Suprapubic skin (tissue), 4 donors: Measurements from ENCODE around the gene MYH6. TPM values are rescaled to one million over a fixed set of nuclear protein-coding genes. Genes with fewer than 3 reads are reported as not detected.

Source experiments
- DNase-seq, 2 donors: peaks; one replicate each; pipeline ENCODE4 v3.0.0-alpha.2; 2019; ENCODE audit warnings: low spot score in 2 of 2
- H3K27ac ChIP-seq: fragments of 200-600 bp; sonication (generic); one replicate; pipeline ENCODE4 v1.5.1; 2019
- H3K27me3 ChIP-seq: fragments of 200-600 bp; sonication (generic); one replicate; pipeline ENCODE4 v1.5.1; 2019
- H3K36me3 ChIP-seq: fragments of 200-600 bp; sonication (generic); one replicate; pipeline ENCODE4 v1.5.1; 2019
- H3K4me1 ChIP-seq: fragments of 200-600 bp; sonication (generic); one replicate; pipeline ENCODE4 v1.5.1; 2019
- H3K4me3 ChIP-seq: fragments of 200-600 bp; sonication (generic); one replicate; pipeline ENCODE4 v1.5.1; 2019; ENCODE audit warnings: mild to moderate bottlenecking
- H3K9me3 ChIP-seq: fragments of 200-600 bp; sonication (generic); one replicate; pipeline ENCODE4 v1.5.1; 2019
- EP300 ChIP-seq: sonication (generic); formaldehyde crosslinking; IDR thresholded peaks from one replicate; pipeline ENCODE4 v1.6.1; 2017; ENCODE audit warnings: antibody characterized with exemption
- POLR2A ChIP-seq, 2 donors: fragments of 450-650 bp; IDR thresholded peaks; one replicate each; pipeline ENCODE4 v1.6.1; 2017; ENCODE audit warnings: antibody characterized with exemption in 2 of 2, mild to moderate bottlenecking in 2 of 2, moderate library complexity in 2 of 2
- POLR2AphosphoS5 ChIP-seq, 3 donors: sonication (generic); formaldehyde crosslinking; IDR thresholded peaks; one replicate each; pipeline ENCODE4 v1.6.1; 2017; ENCODE audit warnings: antibody characterized with exemption in 3 of 3
- whole genome bisulfite sequencing: methylation state at CpG from one replicate; pipeline ENCODE4 v1.1.5; 2018; 5-methylcytosine and 5-hydroxymethylcytosine counted together
- total RNA-seq, 4 donors: library from RNA; depleted of rRNA; stranded (reverse); fragments of >200 nt; gene quantifications; one replicate each; pipeline ENCODE4 v1.1.0, GENCODE V29; 2016
- TF ChIP-seq, protein P1 (sequence below), 2 donors: fragments of 200-600 bp in 1 of 2; fragments of 450-650 bp in 1 of 2; sonication (generic) in 1 of 2; IDR thresholded peaks; one replicate each; pipeline ENCODE4 v1.5.1; 2016 to 2019; ENCODE audit warnings: antibody characterized with exemption in 2 of 2, mild to moderate bottlenecking in 1 of 2, moderate library complexity in 1 of 2

Gene MYH6
- total RNA-seq, 4 donors from 2014 or later: not detected

DNA sequence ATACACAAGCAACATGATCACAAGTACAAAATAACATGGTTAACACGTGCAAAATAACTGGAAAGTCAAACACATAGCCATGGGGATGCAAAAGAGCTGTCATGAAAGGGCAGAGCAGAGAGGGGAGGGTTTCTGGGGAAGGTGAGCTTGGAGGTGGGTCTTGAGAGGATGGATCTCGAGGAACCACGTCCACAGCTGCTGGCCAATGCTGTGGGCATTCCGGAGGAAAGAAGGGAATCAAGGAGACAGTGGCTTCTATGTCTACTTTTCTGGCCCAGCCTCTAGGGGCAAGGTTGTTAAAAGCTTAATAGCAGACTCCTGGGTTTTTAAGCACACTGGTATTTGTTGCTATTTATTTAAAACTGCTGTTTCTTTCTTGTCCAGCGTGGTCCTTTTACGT lies 35.8 kb upstream of the MYH6 start:
- Histone ChIP-seq H3K36me3 (no peaks in the 10 kb centered on the region), H3K27me3 (no peaks in the 10 kb centered on the region), H3K27ac (no peak overlapping the region), H3K4me1 (peaks cover 13% of the 10 kb centered on the region), H3K9me3 (no peaks in the 10 kb centered on the region), H3K4me3 (no peak overlapping the region)
- WGBS: 85% methylated on average over 6 of the region's 6 CpGs
- TF ChIP-seq POLR2AphosphoS5 (IDR thresholded peaks at IDR 0.05) (no peak), EP300 (no peak), POLR2A (IDR thresholded peaks at IDR 0.05) (no peak)
- TF ChIP-seq, protein P1, sequence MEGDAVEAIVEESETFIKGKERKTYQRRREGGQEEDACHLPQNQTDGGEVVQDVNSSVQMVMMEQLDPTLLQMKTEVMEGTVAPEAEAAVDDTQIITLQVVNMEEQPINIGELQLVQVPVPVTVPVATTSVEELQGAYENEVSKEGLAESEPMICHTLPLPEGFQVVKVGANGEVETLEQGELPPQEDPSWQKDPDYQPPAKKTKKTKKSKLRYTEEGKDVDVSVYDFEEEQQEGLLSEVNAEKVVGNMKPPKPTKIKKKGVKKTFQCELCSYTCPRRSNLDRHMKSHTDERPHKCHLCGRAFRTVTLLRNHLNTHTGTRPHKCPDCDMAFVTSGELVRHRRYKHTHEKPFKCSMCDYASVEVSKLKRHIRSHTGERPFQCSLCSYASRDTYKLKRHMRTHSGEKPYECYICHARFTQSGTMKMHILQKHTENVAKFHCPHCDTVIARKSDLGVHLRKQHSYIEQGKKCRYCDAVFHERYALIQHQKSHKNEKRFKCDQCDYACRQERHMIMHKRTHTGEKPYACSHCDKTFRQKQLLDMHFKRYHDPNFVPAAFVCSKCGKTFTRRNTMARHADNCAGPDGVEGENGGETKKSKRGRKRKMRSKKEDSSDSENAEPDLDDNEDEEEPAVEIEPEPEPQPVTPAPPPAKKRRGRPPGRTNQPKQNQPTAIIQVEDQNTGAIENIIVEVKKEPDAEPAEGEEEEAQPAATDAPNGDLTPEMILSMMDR (IDR thresholded peaks at IDR 0.05): no peak
- no peak for DNase-seq

DNA sequence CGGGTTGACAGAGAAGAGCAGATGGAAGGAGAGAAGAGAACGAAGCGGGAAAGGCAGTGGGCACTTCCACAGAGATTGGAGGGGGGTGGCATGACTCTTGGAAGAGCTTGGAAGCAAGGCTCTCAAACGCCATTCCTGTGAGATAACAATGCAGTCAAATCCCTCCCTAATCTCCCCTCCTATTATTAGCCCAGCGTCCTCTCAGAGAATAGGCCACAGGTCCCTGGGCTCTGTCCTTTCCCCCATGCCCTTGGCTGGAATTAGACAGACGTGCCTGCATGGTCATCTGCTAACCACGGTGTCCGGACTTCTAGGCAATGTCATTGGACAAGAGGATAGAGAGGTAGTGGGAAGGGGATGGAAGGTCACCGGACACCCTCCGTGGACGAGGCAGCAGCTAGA lies 35.3 kb upstream of the MYH6 start:
- 80% methylated on average over 11 of the region's 11 CpGs for WGBS
- no peak overlapping the region for H3K4me3 ChIP-seq
- no peak overlapping the region for H3K27ac ChIP-seq
- TF ChIP-seq EP300 (no peak), POLR2A (IDR thresholded peaks at IDR 0.05) (no peak)
- TF ChIP-seq, protein P1 (IDR thresholded peaks at IDR 0.05): no peak
- DNase-seq: no peak
- no peaks in the 10 kb centered on the region for H3K27me3 ChIP-seq
- no peaks in the 10 kb centered on the region for H3K9me3 ChIP-seq
- no peaks in the 10 kb centered on the region for H3K36me3 ChIP-seq
- peaks cover 13% of the 10 kb centered on the region for H3K4me1 ChIP-seq

DNA sequence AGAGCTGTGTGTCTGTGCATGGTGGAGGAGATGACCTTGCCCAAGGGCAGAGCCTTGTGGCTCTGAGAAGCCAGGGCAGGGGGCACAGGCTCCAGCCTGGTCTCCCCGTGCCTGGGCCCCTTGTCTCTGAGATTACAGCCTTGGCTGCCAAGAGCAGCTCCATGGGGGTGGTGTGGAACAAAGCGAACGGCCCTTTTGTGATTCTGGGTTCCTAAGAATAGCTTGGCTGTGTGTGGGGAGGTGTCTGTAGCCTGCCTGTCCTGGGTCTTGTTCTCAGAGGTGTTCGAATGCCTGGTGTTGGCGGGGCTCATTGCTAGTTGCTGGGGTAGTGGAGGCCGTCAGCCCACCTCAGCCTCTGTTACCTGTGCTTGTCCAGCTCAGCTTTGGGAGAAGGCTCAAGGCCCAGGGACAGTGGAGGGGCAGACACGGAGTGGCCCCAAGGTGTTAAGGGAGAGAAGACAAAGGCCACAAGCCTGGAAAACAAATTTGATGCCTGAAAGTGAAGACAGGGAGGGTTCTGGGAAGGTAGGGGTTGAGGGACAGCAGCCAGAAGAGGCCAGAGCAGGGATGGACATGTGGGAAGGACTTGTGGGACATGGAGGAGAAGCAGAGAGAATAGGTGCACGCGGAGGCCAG lies 34.8 kb upstream of the MYH6 start:
- no peaks in the 10 kb centered on the region for H3K9me3 ChIP-seq
- DNase-seq: no peak
- no peak overlapping the region for H3K27ac ChIP-seq
- H3K4me3 ChIP-seq: no peak overlapping the region
- 94% methylated on average over 6 of the region's 9 CpGs for WGBS
- TF ChIP-seq POLR2A (IDR thresholded peaks at IDR 0.05) (no peak), POLR2AphosphoS5 (IDR thresholded peaks at IDR 0.05) (no peak), EP300 (no peak)
- TF ChIP-seq, protein P1 (IDR thresholded peaks at IDR 0.05): no peak
- H3K36me3 ChIP-seq: no peaks in the 10 kb centered on the region
- H3K27me3 ChIP-seq: no peaks in the 10 kb centered on the region
- H3K4me1 ChIP-seq: peaks cover 13% of the 10 kb centered on the region

DNA sequence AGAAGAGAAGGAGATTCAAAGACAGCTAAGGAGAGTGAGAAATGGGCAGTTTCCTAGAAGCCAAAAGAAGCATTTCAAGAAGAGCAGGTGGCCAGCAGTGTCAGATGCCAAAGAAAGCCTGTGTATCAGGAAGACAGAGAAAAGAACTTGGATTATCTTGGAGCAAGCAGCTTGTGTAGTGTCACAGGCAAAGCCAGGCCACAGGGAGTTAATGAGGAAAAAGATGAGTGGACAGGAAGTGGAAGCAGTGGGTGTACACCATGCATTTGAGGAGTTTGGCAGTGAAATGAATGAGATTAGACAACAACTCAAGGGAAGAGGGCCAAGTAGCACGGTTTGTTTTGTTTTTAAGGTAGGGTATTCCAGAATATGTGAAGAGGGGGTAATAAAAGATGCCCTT lies 33.0 kb upstream of the MYH6 start:
- TF ChIP-seq POLR2A (IDR thresholded peaks at IDR 0.05) (no peak), POLR2AphosphoS5 (IDR thresholded peaks at IDR 0.05) (no peak)
- TF ChIP-seq, protein P1 (IDR thresholded peaks at IDR 0.05): no peak
- WGBS: 4% methylated on average over 1 of the region's 1 CpG
- Histone ChIP-seq H3K9me3 (no peaks in the 10 kb centered on the region), H3K4me3 (no peak overlapping the region), H3K36me3 (no peaks in the 10 kb centered on the region), H3K27me3 (no peaks in the 10 kb centered on the region), H3K4me1 (peaks cover 5% of the 10 kb centered on the region), H3K27ac (no peak overlapping the region)
- no peak for DNase-seq

DNA sequence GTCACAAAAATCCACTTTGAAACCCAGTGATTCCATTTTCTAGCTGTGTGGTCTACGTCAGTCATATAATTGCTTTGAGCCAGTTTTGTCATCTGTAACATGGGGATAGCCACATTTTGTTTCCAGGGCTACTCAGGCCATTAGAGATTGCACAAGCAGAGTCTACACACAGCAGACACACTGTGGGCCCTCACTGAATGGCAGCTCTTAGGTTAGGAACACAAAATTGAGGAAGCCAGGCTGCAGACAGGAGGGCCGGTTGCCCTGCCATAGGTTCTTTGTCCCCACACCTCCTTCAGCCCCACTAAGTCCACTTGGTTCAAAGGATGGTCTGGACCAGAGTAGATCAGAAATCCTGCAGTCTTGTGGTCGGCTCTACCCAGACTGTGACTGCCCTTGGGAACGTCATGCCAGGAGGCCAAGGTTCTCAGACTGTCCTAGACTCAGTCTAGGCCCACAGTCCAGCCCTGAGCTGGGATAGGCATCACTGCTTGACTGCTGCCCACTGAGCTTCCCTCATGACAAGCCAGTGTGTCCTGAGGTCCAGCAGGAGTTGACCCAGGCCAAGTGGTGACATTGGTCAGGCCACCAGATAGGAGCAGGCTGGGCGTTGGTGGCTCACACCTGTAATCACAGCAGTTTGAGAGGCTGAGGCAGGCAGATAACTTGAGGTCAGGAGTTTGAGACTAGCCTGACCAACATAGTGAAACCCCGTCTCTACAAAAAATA lies 31.2 kb upstream of the MYH6 start:
- Histone ChIP-seq H3K4me1 (no peaks in the 10 kb centered on the region), H3K27me3 (no peaks in the 10 kb centered on the region), H3K36me3 (no peaks in the 10 kb centered on the region), H3K4me3 (no peak overlapping the region), H3K9me3 (no peaks in the 10 kb centered on the region), H3K27ac (no peak overlapping the region)
- TF ChIP-seq, protein P1 (IDR thresholded peaks at IDR 0.05): no peak
- TF ChIP-seq POLR2AphosphoS5 (IDR thresholded peaks at IDR 0.05) (no peak), POLR2A (IDR thresholded peaks at IDR 0.05) (no peak)
- 91% methylated on average over 6 of the region's 6 CpGs for WGBS
- DNase-seq: peak in 1 of 2 donors; percentile 33
